Measurements from ENCODE around the gene NT5M.

DNA sequence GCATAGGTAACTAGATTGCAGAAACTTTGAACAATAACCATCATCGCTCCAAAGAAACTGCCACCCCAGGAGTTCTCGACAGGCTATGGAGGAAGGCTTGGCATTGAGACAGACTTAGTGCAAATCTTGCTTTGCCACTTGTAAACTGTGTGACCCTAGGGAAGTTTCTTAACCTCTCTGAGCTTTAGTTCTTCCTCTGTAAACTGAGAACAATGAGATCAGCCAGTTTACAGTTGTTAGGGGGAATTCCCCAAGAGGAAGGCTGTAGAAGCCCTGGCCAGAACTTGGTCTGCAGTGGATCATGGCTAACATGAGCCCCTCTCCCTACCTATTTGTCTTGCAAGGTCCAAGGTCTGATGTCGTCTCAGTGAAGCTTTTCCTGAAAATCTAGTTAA is 78.9 kb downstream of the NT5M start:
- TF ChIP-seq, protein P1, sequence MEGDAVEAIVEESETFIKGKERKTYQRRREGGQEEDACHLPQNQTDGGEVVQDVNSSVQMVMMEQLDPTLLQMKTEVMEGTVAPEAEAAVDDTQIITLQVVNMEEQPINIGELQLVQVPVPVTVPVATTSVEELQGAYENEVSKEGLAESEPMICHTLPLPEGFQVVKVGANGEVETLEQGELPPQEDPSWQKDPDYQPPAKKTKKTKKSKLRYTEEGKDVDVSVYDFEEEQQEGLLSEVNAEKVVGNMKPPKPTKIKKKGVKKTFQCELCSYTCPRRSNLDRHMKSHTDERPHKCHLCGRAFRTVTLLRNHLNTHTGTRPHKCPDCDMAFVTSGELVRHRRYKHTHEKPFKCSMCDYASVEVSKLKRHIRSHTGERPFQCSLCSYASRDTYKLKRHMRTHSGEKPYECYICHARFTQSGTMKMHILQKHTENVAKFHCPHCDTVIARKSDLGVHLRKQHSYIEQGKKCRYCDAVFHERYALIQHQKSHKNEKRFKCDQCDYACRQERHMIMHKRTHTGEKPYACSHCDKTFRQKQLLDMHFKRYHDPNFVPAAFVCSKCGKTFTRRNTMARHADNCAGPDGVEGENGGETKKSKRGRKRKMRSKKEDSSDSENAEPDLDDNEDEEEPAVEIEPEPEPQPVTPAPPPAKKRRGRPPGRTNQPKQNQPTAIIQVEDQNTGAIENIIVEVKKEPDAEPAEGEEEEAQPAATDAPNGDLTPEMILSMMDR (conservative IDR thresholded peaks at IDR 0.05; ENCODE audit: low read length) = no peak
- TF ChIP-seq EZH2phosphoT487 (IDR thresholded peaks at IDR 0.05; ENCODE audit: borderline replicate concordance) = no peak
